ENCODE measurements around the gene SLC7A4.

The SLC7A4 gene

DNA sequence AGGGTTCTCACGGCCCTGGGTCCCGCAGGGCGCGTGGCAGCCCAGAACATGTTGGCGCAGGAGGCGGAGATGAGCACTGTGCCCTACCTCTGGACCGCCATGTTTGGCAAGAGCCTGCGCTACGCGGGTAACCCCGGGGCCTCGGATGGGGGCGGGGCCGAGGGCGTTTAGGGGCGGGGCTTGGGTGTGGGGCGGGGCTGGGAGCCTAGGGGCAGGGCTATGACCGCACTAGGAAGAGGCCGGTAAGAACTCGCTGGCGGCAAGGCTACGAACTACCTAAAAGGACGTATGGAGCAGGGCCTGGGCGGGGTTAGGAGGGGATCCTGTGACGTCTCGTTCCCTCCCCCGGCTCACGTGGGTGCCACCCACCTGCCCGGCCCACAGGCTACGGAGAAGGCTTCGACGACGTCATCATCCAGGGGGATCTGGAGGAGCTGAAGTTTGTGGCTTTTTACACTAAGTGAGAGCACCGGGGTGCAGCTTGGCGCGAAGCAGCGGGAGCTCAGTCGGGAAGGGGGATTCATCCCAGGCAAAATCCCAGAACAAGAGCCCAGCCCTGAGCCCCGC is 53.0 kb downstream of the SLC7A4 start:
- intact Hi-C loops (cut with DNase I), result no loop called here
- peak in 4 of 10 donors; percentile 34 to 88 (median 70) for DNase-seq

Measured in posterior cingulate gyrus (tissue), 11 donors.